Measurements from ENCODE around the gene SLC52A1. TPM values are rescaled to one million over a fixed set of nuclear protein-coding genes. Genes with fewer than 3 reads are reported as not detected.
A peak's percentile ranks its signal among the peaks of the same experiment; 100 is the strongest.

The SLC52A1 gene
- total and polyA plus RNA-seq, 7 donors: 0.23 to 0.74 TPM; not detected in 5

- no peaks in the 10 kb centered on the region for H3K9me3 ChIP-seq
- TF ChIP-seq POLR2A (IDR thresholded peaks at IDR 0.05) (no peak), POLR2AphosphoS5 (IDR thresholded peaks at IDR 0.05) (peak in 1 of 4 donors; percentile 39)
- peaks cover 0 to 22% (median 15%) of the 10 kb centered on the region in 4 donors for H3K4me1 ChIP-seq
- DNase-seq: no peak
- peak overlapping the region; percentile 10 to 82 (median 73) for H3K27ac ChIP-seq
- H3K27me3 ChIP-seq: no peaks in the 10 kb centered on the region
- WGBS, 2 donors: 56 to 79% methylated on average over 5 of the region's 5 CpGs
- no peak overlapping the region for H3K4me3 ChIP-seq
- intact Hi-C loops (cut with DNase I): no loop called here
- H3K36me3 ChIP-seq: no peaks in the 10 kb centered on the region
Observed at GRCh38 chr17:5049314-5049841, 14.2 kb upstream of the SLC52A1 start.

GRCh38 chr17:5047446-5047845 lies 12.2 kb upstream of the SLC52A1 start:
- TF ChIP-seq EP300 (IDR thresholded peaks at IDR 0.05) (no peak), POLR2A (IDR thresholded peaks at IDR 0.05) (no peak), CTCF (IDR thresholded peaks at IDR 0.05) (no peak), POLR2AphosphoS5 (IDR thresholded peaks at IDR 0.05) (no peak)
- H3K4me1 ChIP-seq: peaks cover 0 to 22% (median 15%) of the 10 kb centered on the region in 4 donors
- no peak for DNase-seq
- 5 to 31% methylated on average over 2 of the region's 2 CpGs for WGBS, 2 donors
- intact Hi-C loops (cut with DNase I): no loop called here
- H3K4me3 ChIP-seq: no peak overlapping the region
- peak overlapping the region in 1 of 4 donors; percentile 27 for H3K27ac ChIP-seq
- no peaks in the 10 kb centered on the region for H3K27me3 ChIP-seq
- H3K36me3 ChIP-seq: no peaks in the 10 kb centered on the region
- H3K9me3 ChIP-seq: no peaks in the 10 kb centered on the region

- 14 to 54% methylated on average over 6 of the region's 6 CpGs for WGBS, 2 donors
- Histone ChIP-seq H3K4me1 (peaks cover 0 to 21% (median 15%) of the 10 kb centered on the region in 4 donors), H3K4me3 (no peak overlapping the region), H3K9me3 (no peaks in the 10 kb centered on the region), H3K36me3 (no peaks in the 10 kb centered on the region), H3K27me3 (no peaks in the 10 kb centered on the region), H3K27ac (no peak overlapping the region)
- DNase-seq: no peak
- TF ChIP-seq POLR2AphosphoS5 (IDR thresholded peaks at IDR 0.05): no peak
- TF ChIP-seq POLR2A (IDR thresholded peaks at IDR 0.05): no peak
- TF ChIP-seq CTCF (IDR thresholded peaks at IDR 0.05): no peak
- TF ChIP-seq EP300 (IDR thresholded peaks at IDR 0.05): no peak
- intact Hi-C loops (cut with DNase I): no loop called here
Observed at GRCh38 chr17:5045496-5045895, 10.3 kb upstream of the SLC52A1 start.

GRCh38 chr17:5044630-5045029 lies 9.4 kb upstream of the SLC52A1 start:
- TF ChIP-seq CTCF (IDR thresholded peaks at IDR 0.05): no peak
- no peak for TF ChIP-seq EP300 (IDR thresholded peaks at IDR 0.05)
- TF ChIP-seq POLR2A (IDR thresholded peaks at IDR 0.05): no peak
- H3K9me3 ChIP-seq: no peaks in the 10 kb centered on the region
- no peaks in the 10 kb centered on the region for H3K36me3 ChIP-seq
- WGBS, 2 donors: 61 to 76% methylated on average over 5 of the region's 5 CpGs
- no peak overlapping the region for H3K4me3 ChIP-seq
- H3K27ac ChIP-seq: no peak overlapping the region
- H3K4me1 ChIP-seq: peaks cover 0 to 12% (median 9%) of the 10 kb centered on the region in 4 donors
- intact Hi-C loops (cut with DNase I): no loop called here
- DNase-seq: no peak
- no peaks in the 10 kb centered on the region for H3K27me3 ChIP-seq

- Histone ChIP-seq H3K27ac (no peak overlapping the region), H3K4me3 (no peak overlapping the region), H3K9me3 (no peaks in the 10 kb centered on the region), H3K27me3 (no peaks in the 10 kb centered on the region), H3K4me1 (peaks cover 0 to 1% (median 0%) of the 10 kb centered on the region in 4 donors), H3K36me3 (no peaks in the 10 kb centered on the region)
- DNase-seq: no peak
- TF ChIP-seq CTCF (IDR thresholded peaks at IDR 0.05) (no peak), EP300 (IDR thresholded peaks at IDR 0.05) (no peak), POLR2AphosphoS5 (IDR thresholded peaks at IDR 0.05) (no peak), POLR2A (IDR thresholded peaks at IDR 0.05) (no peak)
- intact Hi-C loops (cut with DNase I): no loop called here
- 95 to 100% methylated on average over 1 of the region's 1 CpG for WGBS, 2 donors
Observed at GRCh38 chr17:5043524-5043923, 8.3 kb upstream of the SLC52A1 start.

All from sigmoid colon (tissue), 7 donors.